HepG2 (cell line): ENCODE measurements around the gene CAMKV. TPM values are rescaled to one million over a fixed set of nuclear protein-coding genes. Genes with fewer than 3 reads are reported as not detected.
A peak's percentile ranks its signal among the peaks of the same experiment; 100 is the strongest.

Experiments used
- BCL6 ChIP-seq: IDR thresholded peaks from 2 replicates; pipeline ENCODE4 v1.6.1; 2016; ENCODE audit warnings: missing genetic modification reagents, missing compliant biosample characterization
- IRF2 ChIP-seq: IDR thresholded peaks from 2 replicates; pipeline ENCODE4 v1.6.1; 2018; ENCODE audit warnings: missing genetic modification reagents, missing compliant biosample characterization
- KLF12 ChIP-seq: sonication (generic); formaldehyde crosslinking; IDR thresholded peaks from 2 replicates; pipeline ENCODE4 v1.4.0; 2020; ENCODE audit warnings: missing genetic modification reagents, borderline replicate concordance
- MAFG ChIP-seq: sonication (generic); formaldehyde crosslinking; IDR thresholded peaks from 2 replicates; pipeline ENCODE4 v1.5.1; 2020; ENCODE audit warnings: mild to moderate bottlenecking, missing genetic modification reagents
- MIER3 ChIP-seq: IDR thresholded peaks from 2 replicates; pipeline ENCODE4 v1.6.1; 2016; ENCODE audit warnings: missing compliant biosample characterization, borderline replicate concordance
- MXI1 ChIP-seq: IDR thresholded peaks from 3 replicates; pipeline ENCODE4 v1.6.1; 2012; ENCODE audit warnings: low read depth, low read length, inconsistent platforms, borderline replicate concordance
- NR2C2 ChIP-seq: sonication (generic); formaldehyde crosslinking; IDR thresholded peaks from 2 replicates; pipeline ENCODE4 v1.4.0; 2020; ENCODE audit warnings: missing genetic modification reagents, mild to moderate bottlenecking, moderate library complexity, borderline replicate concordance
- PAF1 ChIP-seq: IDR thresholded peaks from 2 replicates; pipeline ENCODE4 v1.6.1; 2016; ENCODE audit warnings: missing genetic modification reagents, missing compliant biosample characterization
- SAP130 ChIP-seq: IDR thresholded peaks from 2 replicates; pipeline ENCODE4 v1.6.1; 2016; ENCODE audit warnings: low read depth
- SETDB1 ChIP-seq: sonication (generic); formaldehyde crosslinking; IDR thresholded peaks from 2 replicates; pipeline ENCODE4 v1.5.1; 2020; ENCODE audit warnings: missing genetic modification reagents, mild to moderate bottlenecking, borderline replicate concordance
- SP1 ChIP-seq, 2 experiments: fragments of 450-650 bp in 1 of 2; sonication (generic) in 1 of 2; formaldehyde crosslinking in 1 of 2; IDR thresholded peaks; 2 replicates each; pipeline versions ENCODE4 v1.4.0 to v1.6.1; 2016 to 2020; ENCODE audit warnings: missing genetic modification reagents in 1 of 2
- SRSF4 ChIP-seq: fragments of 200-400 bp; formaldehyde crosslinking; IDR thresholded peaks from one replicate; pipeline ENCODE4 v1.6.1; 2018; ENCODE audit warnings: mild to moderate bottlenecking, low read depth, low read length, moderate library complexity; ENCODE audit not compliant: poor library complexity, severe bottlenecking
- SRY ChIP-seq: sonication (generic); formaldehyde crosslinking; IDR thresholded peaks from 2 replicates; pipeline ENCODE4 v1.8.0; 2022; ENCODE audit warnings: mild to moderate bottlenecking, missing genetic modification reagents
- TEAD2 ChIP-seq: sonication (generic); formaldehyde crosslinking; IDR thresholded peaks from 2 replicates; pipeline ENCODE4 v1.9.0; 2021; ENCODE audit warnings: missing genetic modification reagents
- ZMYM3 ChIP-seq: sonication (generic); formaldehyde crosslinking; IDR thresholded peaks from 2 replicates; pipeline ENCODE4 v1.5.1; 2020; ENCODE audit warnings: mild to moderate bottlenecking, missing genetic modification reagents
- ZNF264 ChIP-seq: sonication (generic); formaldehyde crosslinking; IDR thresholded peaks from 2 replicates; pipeline ENCODE4 v1.4.0; 2020; ENCODE audit warnings: missing genetic modification reagents
- ZNF614 ChIP-seq: IDR thresholded peaks from 2 replicates; pipeline ENCODE4 v1.6.1; 2018; ENCODE audit warnings: missing biosample characterization, missing genetic modification reagents, inconsistent platforms, borderline replicate concordance
- ZNF816 ChIP-seq: sonication (generic); formaldehyde crosslinking; IDR thresholded peaks from 2 replicates; pipeline ENCODE4 v1.8.0; 2022; ENCODE audit warnings: missing genetic modification reagents, mild to moderate bottlenecking, borderline replicate concordance
- ZNF883 ChIP-seq: sonication (generic); formaldehyde crosslinking; IDR thresholded peaks from 2 replicates; pipeline ENCODE4 v1.5.1; 2020; ENCODE audit warnings: mild to moderate bottlenecking, missing genetic modification reagents; ENCODE audit errors: not compliant biosample characterization
- polyA plus RNA-seq, 8 experiments: library from polyadenylated mRNA; depleted of rRNA in 3 of 8; stranded (reverse) in 7 of 8; unstranded in 1 of 8; fragments of >200 nt; fragmentation: Illumina TruSeq in 4 of 8; extraction: Trizol in 4 of 8; gene quantifications; 2 replicates each; pipeline versions ENCODE4 v1.2.1 to v1.2.3, GENCODE V29; 2011 to 2016; ENCODE audit warnings: low read depth in 4 of 8, missing spikeins in 1 of 8, mixed read lengths in 1 of 8; ENCODE audit not compliant: insufficient read depth in 1 of 8
- total RNA-seq, 5 experiments: library from RNA; depleted of rRNA; stranded (reverse); fragments of >200 nt; fragmentation: Illumina TruSeq; extraction: Trizol; gene quantifications; 2 replicates each; pipeline ENCODE4 v1.2.3, GENCODE V29; 2016; ENCODE audit warnings: low read depth in 1 of 5
- TF ChIP-seq, protein P1 (sequence below): sonication (generic); formaldehyde crosslinking; IDR thresholded peaks from 2 replicates; pipeline ENCODE4 v1.4.0; 2020; ENCODE audit warnings: missing genetic modification reagents, mild to moderate bottlenecking, borderline replicate concordance
- TF ChIP-seq, protein P2 (sequence below): IDR thresholded peaks from 2 replicates; pipeline ENCODE4 v1.6.1; 2012; ENCODE audit warnings: inconsistent platforms
- TF ChIP-seq, protein P3 (sequence below): IDR thresholded peaks from 2 replicates; pipeline ENCODE4 v1.6.1; 2016
- TF ChIP-seq, protein P4 (sequence below): IDR thresholded peaks from 2 replicates; pipeline ENCODE4 v1.6.1; 2016; ENCODE audit warnings: missing compliant biosample characterization, missing genetic modification reagents, borderline replicate concordance
- TF ChIP-seq, protein P5 (sequence below): sonication (generic); formaldehyde crosslinking; IDR thresholded peaks from 2 replicates; pipeline ENCODE4 v1.5.0; 2020; ENCODE audit warnings: missing genetic modification reagents

The CAMKV gene
- total and polyA plus RNA-seq, 2 of the 13 experiments (the other 11 are each of a cell fraction or from before 2014, with no cell fraction given) = 0.13 to 0.15 TPM

DNA sequence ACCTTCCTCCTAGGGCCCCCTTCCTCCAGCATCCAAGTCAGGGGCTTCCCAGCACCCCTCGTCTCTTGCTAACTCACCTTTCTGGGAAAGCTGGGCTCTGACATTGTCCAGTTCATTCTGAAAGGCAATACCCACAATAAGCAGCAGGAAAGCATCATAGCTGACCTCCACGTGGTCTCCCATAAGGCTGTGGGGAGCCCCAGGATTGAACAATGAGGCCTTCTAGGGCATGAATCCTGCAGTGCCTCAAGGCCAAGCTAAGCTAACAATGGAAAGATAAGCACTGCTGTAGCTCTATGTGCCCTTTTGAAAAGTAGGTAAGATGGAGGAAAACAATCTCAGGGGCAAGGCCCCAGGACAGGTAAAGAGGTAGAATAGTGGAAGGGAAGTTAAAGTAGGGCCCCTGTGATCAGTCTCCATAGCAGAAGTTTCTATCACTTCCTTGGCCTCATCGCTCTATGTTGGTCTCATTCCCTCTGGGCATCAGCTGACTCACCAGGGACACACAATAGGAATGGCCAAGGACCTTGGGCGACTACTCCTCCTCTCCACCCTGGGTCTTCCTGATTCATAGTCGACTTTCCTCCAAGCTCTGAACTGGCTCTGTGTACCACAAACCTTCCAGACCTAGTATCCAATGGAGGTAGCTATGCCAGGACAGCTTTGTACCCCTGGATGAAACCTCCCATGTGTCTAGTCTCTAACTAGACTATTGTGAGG, 25.1 kb downstream of the CAMKV start (continued):
- no peak for TF ChIP-seq KLF12 (CRISPR knock-in tag)
- TF ChIP-seq PAF1 = no peak
- TF ChIP-seq BCL6 (CRISPR knock-in tag) = peak; percentile 59
- no peak for TF ChIP-seq SRY
- TF ChIP-seq MXI1 = peak; percentile 49; the same call in 1 of the 3 replicates
- TF ChIP-seq SETDB1 (CRISPR knock-in tag) = no peak
- TF ChIP-seq, protein P1, sequence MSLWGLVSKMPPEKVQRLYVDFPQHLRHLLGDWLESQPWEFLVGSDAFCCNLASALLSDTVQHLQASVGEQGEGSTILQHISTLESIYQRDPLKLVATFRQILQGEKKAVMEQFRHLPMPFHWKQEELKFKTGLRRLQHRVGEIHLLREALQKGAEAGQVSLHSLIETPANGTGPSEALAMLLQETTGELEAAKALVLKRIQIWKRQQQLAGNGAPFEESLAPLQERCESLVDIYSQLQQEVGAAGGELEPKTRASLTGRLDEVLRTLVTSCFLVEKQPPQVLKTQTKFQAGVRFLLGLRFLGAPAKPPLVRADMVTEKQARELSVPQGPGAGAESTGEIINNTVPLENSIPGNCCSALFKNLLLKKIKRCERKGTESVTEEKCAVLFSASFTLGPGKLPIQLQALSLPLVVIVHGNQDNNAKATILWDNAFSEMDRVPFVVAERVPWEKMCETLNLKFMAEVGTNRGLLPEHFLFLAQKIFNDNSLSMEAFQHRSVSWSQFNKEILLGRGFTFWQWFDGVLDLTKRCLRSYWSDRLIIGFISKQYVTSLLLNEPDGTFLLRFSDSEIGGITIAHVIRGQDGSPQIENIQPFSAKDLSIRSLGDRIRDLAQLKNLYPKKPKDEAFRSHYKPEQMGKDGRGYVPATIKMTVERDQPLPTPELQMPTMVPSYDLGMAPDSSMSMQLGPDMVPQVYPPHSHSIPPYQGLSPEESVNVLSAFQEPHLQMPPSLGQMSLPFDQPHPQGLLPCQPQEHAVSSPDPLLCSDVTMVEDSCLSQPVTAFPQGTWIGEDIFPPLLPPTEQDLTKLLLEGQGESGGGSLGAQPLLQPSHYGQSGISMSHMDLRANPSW (CRISPR knock-in tag) = no peak
- TF ChIP-seq MIER3 (CRISPR knock-in tag) = no peak; the same call in 1 of the 2 replicates
- TF ChIP-seq MAFG (CRISPR knock-in tag) = no peak
- peak; percentile 60 for TF ChIP-seq SAP130 (CRISPR knock-in tag)
- TF ChIP-seq ZNF614 (CRISPR knock-in tag) = peak; percentile 63; the same call in 1 of the 2 replicates
- no peak for TF ChIP-seq NR2C2 (CRISPR knock-in tag)
- TF ChIP-seq ZMYM3 (CRISPR knock-in tag) = no peak
- 0 out of 2 replicates have a peak, but pooled peaks have one; percentile 21 for TF ChIP-seq ZNF264 (CRISPR knock-in tag)
- TF ChIP-seq, protein P2, sequence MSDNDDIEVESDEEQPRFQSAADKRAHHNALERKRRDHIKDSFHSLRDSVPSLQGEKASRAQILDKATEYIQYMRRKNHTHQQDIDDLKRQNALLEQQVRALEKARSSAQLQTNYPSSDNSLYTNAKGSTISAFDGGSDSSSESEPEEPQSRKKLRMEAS = peak; percentile 96
- TF ChIP-seq, protein P3, sequence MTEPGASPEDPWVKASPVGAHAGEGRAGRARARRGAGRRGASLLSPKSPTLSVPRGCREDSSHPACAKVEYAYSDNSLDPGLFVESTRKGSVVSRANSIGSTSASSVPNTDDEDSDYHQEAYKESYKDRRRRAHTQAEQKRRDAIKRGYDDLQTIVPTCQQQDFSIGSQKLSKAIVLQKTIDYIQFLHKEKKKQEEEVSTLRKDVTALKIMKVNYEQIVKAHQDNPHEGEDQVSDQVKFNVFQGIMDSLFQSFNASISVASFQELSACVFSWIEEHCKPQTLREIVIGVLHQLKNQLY (CRISPR knock-in tag) = peak; percentile 60; the same call in 1 of the 2 replicates
- TF ChIP-seq, protein P4, sequence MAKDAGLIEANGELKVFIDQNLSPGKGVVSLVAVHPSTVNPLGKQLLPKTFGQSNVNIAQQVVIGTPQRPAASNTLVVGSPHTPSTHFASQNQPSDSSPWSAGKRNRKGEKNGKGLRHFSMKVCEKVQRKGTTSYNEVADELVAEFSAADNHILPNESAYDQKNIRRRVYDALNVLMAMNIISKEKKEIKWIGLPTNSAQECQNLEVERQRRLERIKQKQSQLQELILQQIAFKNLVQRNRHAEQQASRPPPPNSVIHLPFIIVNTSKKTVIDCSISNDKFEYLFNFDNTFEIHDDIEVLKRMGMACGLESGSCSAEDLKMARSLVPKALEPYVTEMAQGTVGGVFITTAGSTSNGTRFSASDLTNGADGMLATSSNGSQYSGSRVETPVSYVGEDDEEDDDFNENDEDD = peak; percentile 70; the same call in 1 of the 2 replicates
- no peak for TF ChIP-seq ZNF883 (CRISPR knock-in tag)
- TF ChIP-seq SRSF4 = no peak
- no peak for TF ChIP-seq TEAD2 (CRISPR knock-in tag)
- no peak for TF ChIP-seq SP1 (IDR thresholded peaks at IDR 0.05)
- no peak for TF ChIP-seq SP1 (CRISPR knock-in tag; IDR thresholded peaks at IDR 0.05)
- TF ChIP-seq ZNF816 (CRISPR knock-in tag) = no peak
- TF ChIP-seq, protein P5, sequence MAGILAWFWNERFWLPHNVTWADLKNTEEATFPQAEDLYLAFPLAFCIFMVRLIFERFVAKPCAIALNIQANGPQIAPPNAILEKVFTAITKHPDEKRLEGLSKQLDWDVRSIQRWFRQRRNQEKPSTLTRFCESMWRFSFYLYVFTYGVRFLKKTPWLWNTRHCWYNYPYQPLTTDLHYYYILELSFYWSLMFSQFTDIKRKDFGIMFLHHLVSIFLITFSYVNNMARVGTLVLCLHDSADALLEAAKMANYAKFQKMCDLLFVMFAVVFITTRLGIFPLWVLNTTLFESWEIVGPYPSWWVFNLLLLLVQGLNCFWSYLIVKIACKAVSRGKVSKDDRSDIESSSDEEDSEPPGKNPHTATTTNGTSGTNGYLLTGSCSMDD (CRISPR knock-in tag) = no peak
- 0 out of 2 replicates have a peak, but pooled peaks have one; percentile 26 for TF ChIP-seq IRF2 (CRISPR knock-in tag)
